Liver (tissue), 9 donors: ENCODE data around the gene KCP. TPM values are rescaled to one million over a fixed set of nuclear protein-coding genes. Genes with fewer than 3 reads are reported as not detected.

ENCODE experiments used
- DNase-seq: peaks from one replicate; pipeline ENCODE4 v3.0.0-alpha.2; 2017; ENCODE audit warnings: low spot score
- H3K27ac ChIP-seq, 2 donors: one replicate each; pipeline ENCODE4 v1.7.0; 2013; ENCODE audit warnings: inconsistent platforms in 2 of 2, low read length in 2 of 2, control low read depth in 1 of 2, low read depth in 1 of 2, mild to moderate bottlenecking in 1 of 2
- H3K27me3 ChIP-seq, 4 donors: one replicate each; pipeline versions ENCODE4 v1.6.1 to v1.7.0; 2013; ENCODE audit warnings: low read length in 3 of 4, inconsistent platforms in 1 of 4, mild to moderate bottlenecking in 1 of 4, moderate library complexity in 1 of 4; ENCODE audit not compliant: control insufficient read depth in 4 of 4, insufficient read depth in 4 of 4
- H3K36me3 ChIP-seq, 4 donors: one replicate each; pipeline versions ENCODE4 v1.6.1 to v1.7.0; 2013; ENCODE audit warnings: low read length in 3 of 4, mild to moderate bottlenecking in 3 of 4, low read depth in 1 of 4, moderate library complexity in 1 of 4; ENCODE audit not compliant: control insufficient read depth in 4 of 4, insufficient read depth in 3 of 4
- H3K4me1 ChIP-seq, 4 donors: one replicate each; pipeline versions ENCODE4 v1.6.1 to v1.7.0; 2013; ENCODE audit warnings: low read length in 3 of 4, mild to moderate bottlenecking in 3 of 4, moderate library complexity in 1 of 4; ENCODE audit not compliant: control insufficient read depth in 4 of 4, insufficient read depth in 4 of 4
- H3K4me3 ChIP-seq, 3 donors: one replicate each; pipeline versions ENCODE4 v1.6.1 to v1.7.0; 2013; ENCODE audit warnings: low read length in 3 of 3, control low read depth in 1 of 3, low read depth in 1 of 3, mild to moderate bottlenecking in 1 of 3
- H3K9ac ChIP-seq, 2 donors: one replicate each; pipeline ENCODE4 v1.7.0; 2013; ENCODE audit warnings: low read length in 2 of 2, mild to moderate bottlenecking in 2 of 2, moderate library complexity in 2 of 2, control low read depth in 1 of 2, low read depth in 1 of 2
- H3K9me3 ChIP-seq, 4 donors: one replicate each; pipeline versions ENCODE4 v1.6.1 to v1.7.0; 2013; ENCODE audit warnings: low read length in 3 of 4; ENCODE audit not compliant: control insufficient read depth in 4 of 4
- ATF3 ChIP-seq: IDR thresholded peaks from 2 replicates; pipeline ENCODE4 v1.6.1; 2016; ENCODE audit warnings: antibody characterized with exemption
- CTCF ChIP-seq: fragments of 150-350 bp; IDR thresholded peaks from 2 replicates; pipeline ENCODE4 v1.5.1; 2017; ENCODE audit warnings: improper control_type of control experiment, low read depth, low read length; ENCODE audit not compliant: missing input control
- EGR1 ChIP-seq, 2 donors: IDR thresholded peaks; 2 replicates each; pipeline ENCODE4 v1.6.1; 2016 to 2018; ENCODE audit warnings: antibody characterized with exemption in 2 of 2, low read depth in 2 of 2
- FOXA1 ChIP-seq: IDR thresholded peaks from 2 replicates; pipeline ENCODE4 v1.6.1; 2016; ENCODE audit warnings: antibody characterized with exemption
- FOXA2 ChIP-seq: IDR thresholded peaks from 2 replicates; pipeline ENCODE4 v1.6.1; 2016; ENCODE audit warnings: antibody characterized with exemption
- GABPA ChIP-seq, 2 donors: IDR thresholded peaks in 1 of 2; conservative IDR thresholded peaks in 1 of 2; 2 replicates each; pipeline ENCODE4 v1.6.1; 2016; ENCODE audit warnings: antibody characterized with exemption in 2 of 2, mild to moderate bottlenecking in 1 of 2, moderate library complexity in 1 of 2
- HNF4A ChIP-seq, 2 donors: conservative IDR thresholded peaks; 2 replicates each; pipeline ENCODE4 v1.6.1; 2016; ENCODE audit warnings: antibody characterized with exemption in 2 of 2, mild to moderate bottlenecking in 2 of 2
- HNF4G ChIP-seq: IDR thresholded peaks from 2 replicates; pipeline ENCODE4 v1.6.1; 2016; ENCODE audit warnings: antibody characterized with exemption
- JUND ChIP-seq, 2 donors: IDR thresholded peaks; 2 replicates each; pipeline ENCODE4 v1.6.1; 2016; ENCODE audit warnings: antibody characterized with exemption in 2 of 2
- MAX ChIP-seq: IDR thresholded peaks from 2 replicates; pipeline ENCODE4 v1.6.1; 2016; ENCODE audit warnings: antibody characterized with exemption
- NR2F2 ChIP-seq: IDR thresholded peaks from 2 replicates; pipeline ENCODE4 v1.6.1; 2016; ENCODE audit warnings: antibody characterized with exemption
- RAD21 ChIP-seq, 2 donors: IDR thresholded peaks; 2 replicates each; pipeline ENCODE4 v1.6.1; 2016; ENCODE audit warnings: antibody characterized with exemption in 2 of 2, mild to moderate bottlenecking in 2 of 2
- REST ChIP-seq: IDR thresholded peaks from 2 replicates; pipeline ENCODE4 v1.6.1; 2016; ENCODE audit warnings: antibody characterized with exemption, mild to moderate bottlenecking
- RXRA ChIP-seq, 2 donors: IDR thresholded peaks; 2 replicates each; pipeline ENCODE4 v1.6.1; 2017 to 2018; ENCODE audit warnings: antibody characterized with exemption in 2 of 2, mild to moderate bottlenecking in 1 of 2
- SP1 ChIP-seq: IDR thresholded peaks from 2 replicates; pipeline ENCODE4 v1.6.1; 2018; ENCODE audit warnings: antibody characterized with exemption, mild to moderate bottlenecking
- TAF1 ChIP-seq: conservative IDR thresholded peaks from 2 replicates; pipeline ENCODE4 v1.6.1; 2016; ENCODE audit warnings: antibody characterized with exemption, mild to moderate bottlenecking
- YY1 ChIP-seq: IDR thresholded peaks from 2 replicates; pipeline ENCODE4 v1.6.1; 2016; ENCODE audit warnings: antibody characterized with exemption, mild to moderate bottlenecking
- ZBTB33 ChIP-seq: IDR thresholded peaks from 2 replicates; pipeline ENCODE4 v1.6.1; 2016; ENCODE audit warnings: antibody characterized with exemption
- WGBS: extraction: QIAGEN DNeasy Blood & Tissue Kit; methylation state at CpG from one replicate; pipeline ENCODE4 v1.1.7; 2013; 5-methylcytosine and 5-hydroxymethylcytosine counted together
- polyA plus RNA-seq, 2 donors: library from polyadenylated mRNA; stranded (reverse) in 1 of 2; unstranded in 1 of 2; fragments of 200-250 nt in 1 of 2; fragments of >200 nt in 1 of 2; fragmentation: Nextera tagmentation in 1 of 2; extraction: Ambion mirVana in 1 of 2; gene quantifications; one replicate each; pipeline versions ENCODE4 v1.2.1 to v1.2.3, GENCODE V29; 2013 to 2015
- total RNA-seq, 2 donors: library from RNA; depleted of rRNA; stranded (reverse); fragments of >200 nt; gene quantifications; one replicate each; pipeline ENCODE4 v1.2.3, GENCODE V29; 2014
- donor health status: healthy.
- donor health status: healthy.
- donor health status: healthy.
- donor health status: healthy.
- donor health status: healthy.

Gene KCP
- total and polyA plus RNA-seq, 4 donors, result 0.02 to 0.08 (median 0.05) TPM; not detected in 1

- H3K9me3 ChIP-seq, result no peaks in the 10 kb centered on the region
- H3K4me1 ChIP-seq, result peaks cover 16 to 27% (median 21%) of the 10 kb centered on the region in 4 donors
- no peak overlapping the region for H3K4me3 ChIP-seq
- H3K27me3 ChIP-seq, result no peaks in the 10 kb centered on the region
- TF ChIP-seq JUND (IDR thresholded peaks at IDR 0.05) (no peak), NR2F2 (no peak), FOXA2 (no peak), FOXA1 (no peak), HNF4G (no peak), YY1 (no peak), MAX (no peak), GABPA (IDR thresholded peaks at IDR 0.05 in 1 of 2, conservative IDR thresholded peaks at IDR 0.05 in 1 of 2) (no peak), REST (no peak), SP1 (no peak)
- 83% methylated on average over 11 of the region's 11 CpGs for WGBS
- H3K36me3 ChIP-seq, result peaks cover 0 to 9% (median under 1%) of the 10 kb centered on the region in 4 donors
- H3K27ac ChIP-seq, result no peak overlapping the region
- no peak overlapping the region for H3K9ac ChIP-seq
- no peak for DNase-seq
Observed at GRCh38 chr7:128867842-128868623, 42.5 kb downstream of the KCP start.

GRCh38 chr7:128867241-128867640 lies 43.3 kb downstream of the KCP start:
- TF ChIP-seq GABPA (IDR thresholded peaks at IDR 0.05 in 1 of 2, conservative IDR thresholded peaks at IDR 0.05 in 1 of 2), result no peak
- no peak for TF ChIP-seq JUND (IDR thresholded peaks at IDR 0.05)
- no peak for TF ChIP-seq HNF4A (conservative IDR thresholded peaks at IDR 0.05)
- no peak for TF ChIP-seq REST
- no peak for TF ChIP-seq TAF1
- TF ChIP-seq FOXA1, result no peak
- TF ChIP-seq NR2F2, result no peak
- TF ChIP-seq ZBTB33, result no peak
- no peak for TF ChIP-seq ATF3
- no peak for TF ChIP-seq YY1
- no peak for TF ChIP-seq FOXA2
- TF ChIP-seq EGR1 (IDR thresholded peaks at IDR 0.05; ENCODE audit: low read depth in 2 of 2), result no peak
- TF ChIP-seq RAD21 (IDR thresholded peaks at IDR 0.05), result no peak
- no peak for TF ChIP-seq MAX
- no peak for TF ChIP-seq SP1
- TF ChIP-seq CTCF, result no peak
- no peak for TF ChIP-seq RXRA (IDR thresholded peaks at IDR 0.05)
- TF ChIP-seq HNF4G, result no peak
- no peak overlapping the region for H3K27ac ChIP-seq
- DNase-seq, result no peak
- H3K27me3 ChIP-seq, result no peaks in the 10 kb centered on the region
- H3K9ac ChIP-seq, result no peak overlapping the region
- WGBS, result 90% methylated on average over 4 of the region's 4 CpGs
- H3K9me3 ChIP-seq, result no peaks in the 10 kb centered on the region
- H3K4me3 ChIP-seq, result no peak overlapping the region
- peaks cover 0 to 9% (median under 1%) of the 10 kb centered on the region in 4 donors for H3K36me3 ChIP-seq
- H3K4me1 ChIP-seq, result peaks cover 16 to 27% (median 21%) of the 10 kb centered on the region in 4 donors
